Stimulated activated CD8-positive, alpha-beta memory T cell treated with anti-CD3 and anti-CD28 coated beads, Interleukin-15, amount 100 ng/mL, for 1 hour (primary cell): ENCODE data around the gene TRIP12.
"Not testable (repeated sequence)": the region's sequence is repeated elsewhere in the genome, so short reads cannot be mapped to it uniquely, and the experiment has no call there.

Source experiments
- DNase-seq: peaks from one replicate; pipeline ENCODE4 v3.0.0-alpha.2; 2020; ENCODE audit warnings: low read depth

The TRIP12 gene

DNA sequence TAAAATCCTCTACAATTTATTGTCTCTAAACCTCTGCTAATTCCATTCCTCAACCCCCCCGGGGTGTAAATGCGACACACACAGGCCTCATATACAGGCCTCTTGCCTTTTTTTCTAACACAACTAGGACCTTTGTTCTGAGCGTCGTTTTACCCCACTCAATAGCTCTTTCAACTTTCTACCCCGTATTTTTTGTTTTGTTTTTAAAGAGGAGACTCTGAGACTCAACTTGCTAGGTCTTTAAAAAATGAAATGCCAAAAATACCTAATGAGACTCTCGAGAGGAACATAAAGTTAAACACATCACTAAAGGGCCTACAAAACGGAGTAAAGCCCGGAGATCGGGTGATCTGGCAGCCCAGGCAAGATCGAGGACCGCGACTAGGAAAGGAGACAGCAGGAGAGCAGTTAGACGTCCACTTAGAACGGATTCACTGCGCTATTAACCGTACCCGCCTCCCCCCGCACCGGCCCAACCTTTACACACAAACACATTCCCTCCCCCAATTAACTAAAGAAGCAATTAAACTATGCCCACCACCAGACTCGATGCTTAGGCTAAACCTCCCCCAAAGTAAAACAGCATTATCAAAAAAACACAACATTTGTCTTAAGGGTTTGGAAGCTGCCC is 1.7 kb downstream of the TRIP12 start:
- no peak for DNase-seq

DNA sequence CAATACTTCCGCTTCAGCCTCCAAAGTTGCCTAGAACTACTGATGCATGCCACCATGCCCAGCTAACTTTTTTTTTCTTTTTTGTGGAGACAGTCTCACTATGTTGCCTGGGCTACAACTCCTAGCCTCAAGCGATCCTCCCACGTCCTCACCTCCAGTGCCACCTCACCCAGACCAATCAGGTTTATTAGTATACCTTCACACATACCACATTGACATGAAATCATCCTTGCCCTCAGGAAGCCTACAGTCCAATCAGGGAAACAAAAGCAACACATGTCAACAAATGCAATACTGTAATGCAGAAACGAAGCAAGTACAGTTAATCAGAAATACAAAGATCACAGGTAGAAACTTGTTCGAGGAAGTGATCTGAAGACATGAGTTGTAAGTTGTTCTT is 4.0 kb downstream of the TRIP12 start:
- DNase-seq, result no peak

GRCh38 chr2:229914171-229914570 is 7.6 kb downstream of the TRIP12 start:
- no peak for DNase-seq

DNA sequence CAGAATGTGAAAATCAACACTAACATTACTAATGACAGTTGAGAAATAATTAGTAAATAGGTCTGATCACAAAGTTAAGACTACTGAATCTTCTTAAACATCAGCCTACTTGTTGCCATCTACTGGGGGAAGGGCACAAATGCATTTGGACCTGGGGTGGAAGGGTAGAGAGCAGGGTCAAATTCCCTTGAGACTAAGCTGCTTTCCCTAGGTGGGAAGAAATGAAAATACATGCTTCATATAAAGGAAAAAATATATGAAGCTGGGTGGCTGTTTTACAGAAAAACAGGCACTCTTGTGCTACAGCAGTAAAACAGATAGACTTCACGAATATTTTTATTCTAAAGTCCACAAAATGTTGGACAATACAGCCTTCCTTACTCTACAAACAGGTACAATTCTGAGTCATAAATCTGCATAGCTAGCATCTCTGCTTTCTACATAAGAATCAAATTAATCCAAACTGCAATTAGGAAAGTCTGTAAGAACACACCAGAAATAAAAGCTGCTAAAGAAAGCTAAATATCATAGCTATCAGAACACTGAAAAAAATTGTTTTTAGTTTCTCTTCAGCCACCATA is 10.9 kb downstream of the TRIP12 start:
- DNase-seq, result no peak

DNA sequence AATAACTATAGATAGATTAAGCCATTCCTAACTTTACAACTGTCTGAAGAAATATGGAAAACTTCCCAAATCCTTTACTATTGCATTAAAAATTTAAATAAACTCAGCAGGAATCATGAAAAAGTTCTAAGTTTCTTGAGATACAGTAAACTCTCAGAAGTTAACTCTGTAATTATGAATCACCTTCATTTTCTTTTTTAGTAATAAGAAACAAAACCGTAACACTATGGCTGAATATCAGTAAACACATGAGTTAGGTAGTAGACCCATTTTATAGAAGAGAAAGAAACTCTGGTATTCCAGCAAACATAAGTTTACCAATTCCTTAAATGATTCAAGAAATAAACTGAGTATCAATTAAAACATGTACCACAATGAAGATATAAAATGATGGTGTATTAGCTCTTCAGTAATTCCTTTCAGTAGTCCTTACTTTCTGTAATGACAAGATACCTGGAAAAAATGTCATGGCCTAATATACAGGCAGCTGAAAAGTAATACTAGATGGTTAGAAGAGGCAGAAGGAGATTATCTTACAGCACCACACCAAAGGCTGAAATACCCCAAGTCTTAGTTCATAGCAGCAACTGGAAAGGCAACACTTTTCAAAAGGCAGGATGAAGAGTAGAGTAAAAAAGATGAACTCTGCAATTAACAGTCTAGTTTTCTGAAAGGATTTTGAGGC is 11.5 kb downstream of the TRIP12 start:
- DNase-seq, result no peak

DNA sequence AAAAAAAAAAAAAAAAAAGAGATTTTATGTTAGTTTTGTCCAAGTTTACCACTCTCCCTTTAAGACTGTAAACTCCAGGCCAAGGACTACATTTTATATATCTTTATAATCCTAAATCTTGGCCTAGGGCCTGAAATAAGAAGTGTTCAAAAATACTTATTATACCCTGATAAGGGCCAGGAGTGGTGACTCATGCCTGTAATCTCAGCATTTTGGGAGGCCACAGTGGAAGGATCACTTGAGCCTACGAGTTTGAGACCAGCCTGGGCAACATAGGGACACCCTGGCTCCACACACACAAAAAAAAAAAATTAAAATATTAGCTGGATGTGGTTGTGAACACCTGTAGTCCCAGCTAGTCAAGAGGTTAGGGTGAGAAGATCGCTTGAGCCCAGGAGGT is 12.7 kb downstream of the TRIP12 start:
- DNase-seq, result no peak

- no peak for DNase-seq
These were observed 16.2 kb downstream of the TRIP12 start for GRCh38 chr2:229905601-229906000.

DNA sequence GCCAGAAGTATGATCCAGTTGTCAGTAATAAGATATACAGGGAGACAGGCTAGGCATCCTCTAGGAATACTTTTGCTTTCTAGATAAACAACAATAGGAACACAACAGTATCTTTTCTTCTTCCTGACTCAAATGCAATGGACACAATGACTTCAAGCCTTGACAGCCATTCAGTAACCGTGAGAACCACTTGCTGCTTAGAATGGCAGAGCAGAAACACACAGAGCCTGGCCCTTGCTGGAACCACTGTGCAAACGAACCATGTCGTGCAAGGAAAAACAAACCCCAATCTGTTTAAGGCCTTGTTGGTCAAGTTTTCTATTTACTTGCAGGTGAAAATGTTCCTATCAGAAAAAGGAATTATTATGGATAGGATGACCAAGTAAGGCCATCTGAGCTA is 18.8 kb downstream of the TRIP12 start:
- DNase-seq, result no peak

DNA sequence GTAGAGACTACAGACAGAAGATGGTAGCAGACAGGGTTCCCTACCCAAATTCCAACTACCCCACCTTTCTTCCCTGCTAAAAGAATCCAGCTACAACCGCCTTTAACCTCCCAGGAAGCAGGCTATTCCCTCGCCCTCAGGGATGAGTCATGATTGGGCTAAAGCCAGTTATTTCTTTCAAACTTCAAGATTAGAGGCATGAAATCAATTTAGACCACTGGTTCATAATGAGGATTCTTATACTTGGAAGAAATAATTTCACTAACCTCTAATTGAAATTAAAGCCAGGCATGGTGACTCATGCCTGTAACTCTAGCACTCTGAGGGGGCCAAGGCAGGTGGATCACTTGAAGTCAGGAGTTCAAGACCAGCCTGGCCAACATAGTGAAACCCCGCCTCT is 20.0 kb downstream of the TRIP12 start:
- no peak for DNase-seq

- not testable (repeated sequence) for DNase-seq
These were observed 21.3 kb downstream of the TRIP12 start for GRCh38 chr2:229900514-229900913.

GRCh38 chr2:229900012-229900411 is 21.8 kb downstream of the TRIP12 start:
- DNase-seq, result no peak

- no peak for DNase-seq
These were observed 22.2 kb downstream of the TRIP12 start for GRCh38 chr2:229899604-229900003.

- DNase-seq, result no peak
These were observed 25.0 kb downstream of the TRIP12 start for GRCh38 chr2:229896857-229897256.

GRCh38 chr2:229889023-229889422 is 32.8 kb downstream of the TRIP12 start:
- DNase-seq, result no peak

DNA sequence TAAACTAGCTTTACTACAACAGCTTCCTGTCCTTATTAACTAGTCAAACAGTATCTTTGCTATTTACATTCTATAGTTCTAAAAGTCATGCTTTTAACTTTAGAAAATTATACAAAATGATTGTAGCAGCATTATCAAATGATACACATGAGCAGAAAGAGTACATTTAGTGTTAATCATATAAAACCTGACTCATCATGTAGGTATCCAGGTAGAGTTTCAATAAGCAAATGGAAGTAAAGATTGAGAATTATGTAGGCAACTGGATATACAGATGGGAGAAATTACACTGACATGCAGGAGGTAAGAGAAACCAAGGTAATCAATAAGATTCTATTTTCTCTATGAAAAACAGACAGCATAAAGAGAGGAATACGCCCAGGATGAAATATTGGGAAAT is 33.8 kb downstream of the TRIP12 start:
- DNase-seq, result no peak

GRCh38 chr2:229887441-229887840 is 34.4 kb downstream of the TRIP12 start:
- DNase-seq, result no peak

DNA sequence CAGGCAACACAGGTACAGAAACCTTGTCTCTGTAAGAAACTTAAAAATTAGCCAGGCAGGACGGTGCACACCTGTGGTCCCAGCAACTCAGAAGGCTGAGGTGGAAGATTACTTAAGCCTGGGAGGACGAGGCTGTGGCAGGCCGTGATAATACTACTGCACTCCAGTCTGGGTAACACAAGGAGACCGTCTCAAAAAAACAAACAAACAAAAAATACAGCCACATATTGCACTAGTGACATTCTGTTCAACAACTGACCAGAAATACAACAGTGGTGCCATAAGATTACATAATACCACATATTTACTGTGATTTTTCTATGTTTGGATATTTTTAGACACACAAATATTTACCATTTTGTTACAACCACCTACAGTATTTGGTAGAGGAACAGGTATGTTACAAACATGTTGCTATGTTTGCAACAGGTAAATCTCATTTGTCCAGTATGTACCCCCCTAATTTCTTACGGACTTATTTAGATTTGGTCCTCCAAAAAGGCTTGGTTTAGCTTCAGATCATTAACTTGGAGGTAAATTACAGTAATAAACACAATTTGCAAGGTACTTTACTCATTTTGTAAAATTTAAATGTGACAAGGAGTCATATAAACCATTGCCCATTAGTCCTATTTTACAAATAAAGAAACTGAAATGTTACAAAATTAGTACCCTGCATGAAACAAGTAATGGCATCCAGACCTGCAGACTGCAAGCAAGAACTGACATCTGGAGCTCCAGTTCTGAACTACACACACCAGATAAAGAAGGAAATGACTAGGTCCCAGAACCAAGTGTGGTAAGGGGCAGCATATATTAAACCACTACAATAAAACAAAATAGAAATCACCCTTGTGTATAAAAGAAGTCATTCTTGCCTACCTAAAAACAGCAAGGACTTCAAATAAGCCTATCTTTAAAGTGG is 36.8 kb downstream of the TRIP12 start:
- DNase-seq, result no peak

GRCh38 chr2:229882583-229882982 is 39.2 kb downstream of the TRIP12 start:
- DNase-seq, result no peak

DNA sequence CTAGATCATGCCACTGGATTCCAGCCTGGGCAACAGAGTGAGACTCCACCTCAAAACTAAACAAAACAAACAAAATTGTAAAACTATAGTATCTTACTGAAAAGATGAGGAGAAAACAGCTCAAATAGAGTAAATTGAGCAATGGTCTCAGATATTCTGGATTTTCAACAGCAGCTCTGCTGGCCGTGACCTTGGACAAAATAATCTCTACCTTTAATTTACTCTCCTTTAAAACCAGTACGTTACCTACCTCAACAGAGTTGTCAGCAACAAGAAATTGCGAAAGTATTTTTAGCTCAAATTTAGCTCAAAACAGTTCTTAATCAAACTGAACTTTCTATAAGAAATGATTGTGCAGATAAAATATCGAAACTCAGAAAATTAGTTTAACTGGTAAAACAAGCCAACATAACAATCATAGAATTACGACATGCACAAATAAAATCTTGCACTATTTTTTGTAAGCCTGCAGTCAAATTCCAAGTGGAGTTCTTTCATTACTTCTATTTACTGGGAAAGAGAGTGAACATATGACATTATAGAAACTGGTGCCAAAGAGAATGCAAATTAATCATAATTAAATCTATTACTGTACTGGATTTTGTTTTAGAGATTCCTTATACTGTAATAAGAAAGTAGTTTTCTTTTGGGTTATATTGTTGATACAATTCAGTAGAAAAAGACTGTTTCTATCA is 40.8 kb downstream of the TRIP12 start:
- no peak for DNase-seq

GRCh38 chr2:229879191-229879950 is 42.4 kb downstream of the TRIP12 start:
- DNase-seq, result no peak

DNA sequence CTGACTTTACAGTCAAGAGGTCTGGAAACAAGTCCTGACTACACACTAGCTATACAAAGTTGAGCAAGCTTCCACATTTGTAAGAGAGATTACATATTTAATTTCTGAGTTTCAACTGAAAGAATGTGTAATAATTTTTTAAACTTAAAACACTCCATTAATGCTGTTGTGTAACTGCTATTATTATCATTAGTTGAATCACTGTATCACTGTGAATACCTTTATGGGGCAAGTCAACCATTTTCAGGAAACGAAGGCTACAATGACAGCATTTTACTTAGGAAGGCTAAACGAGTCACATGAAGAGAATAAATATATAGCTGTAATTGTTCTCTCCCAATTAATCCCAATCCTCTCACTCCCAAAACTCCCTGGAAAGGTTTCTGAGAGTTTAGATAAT is 46.3 kb downstream of the TRIP12 start:
- DNase-seq, result no peak
